ENCODE results near the gene VWDE. TPM values are rescaled to one million over a fixed set of nuclear protein-coding genes. Genes with fewer than 3 reads are reported as not detected.

VWDE gene
- total RNA-seq, 1 experiment from 2014 or later: 13.7 TPM

DNA sequence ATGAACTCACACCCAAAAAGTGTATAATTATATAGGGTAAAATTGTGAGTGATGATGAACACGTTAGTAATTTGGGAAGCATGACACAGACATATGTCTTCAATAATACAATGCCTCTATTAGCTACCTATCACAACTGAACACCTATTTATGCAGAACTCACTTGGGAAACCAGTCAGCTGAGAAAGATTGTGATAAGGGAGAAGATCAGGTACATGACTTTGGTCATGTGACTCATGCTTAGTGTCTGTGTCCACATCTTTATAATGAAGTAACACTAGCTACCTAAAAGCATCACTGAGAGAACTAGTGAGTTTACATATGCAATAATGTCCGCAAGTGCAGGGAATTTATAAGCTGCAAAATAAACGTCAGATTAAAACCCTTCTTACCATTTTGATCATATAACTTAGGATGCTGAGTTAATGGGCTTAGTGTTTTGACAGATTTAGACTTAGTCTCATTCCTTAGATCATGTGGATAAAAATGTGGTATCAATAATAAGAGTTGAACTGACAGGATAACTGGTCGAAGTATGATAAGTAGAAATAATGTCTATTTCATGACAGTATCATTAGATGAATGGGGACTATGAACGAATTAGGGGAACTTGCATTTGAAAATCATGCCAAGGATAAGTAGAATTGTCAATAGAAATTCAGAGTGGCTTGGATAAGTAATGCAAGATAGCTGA is 11.6 kb downstream of the VWDE start:
- Histone ChIP-seq H3K27me3 (ENCODE audit: insufficient read depth, low read length) (no peaks in the 10 kb centered on the region), H3K4me2 (ENCODE audit: low read length) (no peak overlapping the region), H3K36me3 (ENCODE audit: control insufficient read depth in 1 of 2, insufficient read depth in 2 of 2, low read length in 2 of 2) (0 out of 4 replicates have a peak, but pooled peaks cover 0 to 3% of the 10 kb centered on the region in 2 experiments), H3K4me1 (ENCODE audit: control insufficient read depth in 1 of 2, insufficient read depth in 2 of 2, low read length in 2 of 2) (no peaks in the 10 kb centered on the region), H3K9me3 (ENCODE audit: control insufficient read depth in 1 of 2, insufficient read depth in 1 of 2, low read depth in 1 of 2, low read length in 2 of 2) (no peaks in the 10 kb centered on the region), H3K27ac (ENCODE audit: low read depth, low read length) (no peak overlapping the region), H2AFZ (ENCODE audit: low read depth, low read length, poor library complexity, severe bottlenecking) (no peak overlapping the region), H3K4me3 (replicated peaks in 1 of 2; ENCODE audit: low read depth in 1 of 2, low read length in 2 of 2) (no peak overlapping the region), H3K79me2 (ENCODE audit: insufficient read depth, low read length) (peaks cover 33% of the 10 kb centered on the region), H4K20me1 (ENCODE audit: insufficient read depth) (no peaks in the 10 kb centered on the region), H3K9ac (ENCODE audit: low read length) (no peak overlapping the region), H3K9me2 (ENCODE audit: insufficient read depth) (no peaks in the 10 kb centered on the region)
- ChIA-PET CTCF (interaction anchor here (0.9 kb wide), 1 partner anchor 98 kb away, joined by 3 read pairs; no protein-coding TSS in a partner anchor), POLR2A (no interaction called here), RAD21 (ENCODE audit: low non-redundant PET in 1 of 2, low total read pairs in 2 of 2, uncharacterized antibody in 2 of 2, unreplicated experiment in 2 of 2) (no interaction called here)
- TF ChIP-seq EZH2phosphoT487 (IDR thresholded peaks at IDR 0.05; ENCODE audit: borderline replicate concordance) (no peak), FOSL1 (IDR thresholded peaks at IDR 0.05; ENCODE audit: low read depth) (no peak), SIN3A (IDR thresholded peaks at IDR 0.05; ENCODE audit: low read depth) (no peak), RAD21 (IDR thresholded peaks at IDR 0.05; ENCODE audit: low read depth) (no peak), EGR1 (IDR thresholded peaks at IDR 0.05; ENCODE audit: low read depth) (no peak), ZBTB33 (IDR thresholded peaks at IDR 0.05; ENCODE audit: extremely low read depth, insufficient replicate concordance, low read length) (no peak), ELF1 (IDR thresholded peaks at IDR 0.05; ENCODE audit: borderline replicate concordance, low read depth) (no peak)
- TF ChIP-seq, protein P1, sequence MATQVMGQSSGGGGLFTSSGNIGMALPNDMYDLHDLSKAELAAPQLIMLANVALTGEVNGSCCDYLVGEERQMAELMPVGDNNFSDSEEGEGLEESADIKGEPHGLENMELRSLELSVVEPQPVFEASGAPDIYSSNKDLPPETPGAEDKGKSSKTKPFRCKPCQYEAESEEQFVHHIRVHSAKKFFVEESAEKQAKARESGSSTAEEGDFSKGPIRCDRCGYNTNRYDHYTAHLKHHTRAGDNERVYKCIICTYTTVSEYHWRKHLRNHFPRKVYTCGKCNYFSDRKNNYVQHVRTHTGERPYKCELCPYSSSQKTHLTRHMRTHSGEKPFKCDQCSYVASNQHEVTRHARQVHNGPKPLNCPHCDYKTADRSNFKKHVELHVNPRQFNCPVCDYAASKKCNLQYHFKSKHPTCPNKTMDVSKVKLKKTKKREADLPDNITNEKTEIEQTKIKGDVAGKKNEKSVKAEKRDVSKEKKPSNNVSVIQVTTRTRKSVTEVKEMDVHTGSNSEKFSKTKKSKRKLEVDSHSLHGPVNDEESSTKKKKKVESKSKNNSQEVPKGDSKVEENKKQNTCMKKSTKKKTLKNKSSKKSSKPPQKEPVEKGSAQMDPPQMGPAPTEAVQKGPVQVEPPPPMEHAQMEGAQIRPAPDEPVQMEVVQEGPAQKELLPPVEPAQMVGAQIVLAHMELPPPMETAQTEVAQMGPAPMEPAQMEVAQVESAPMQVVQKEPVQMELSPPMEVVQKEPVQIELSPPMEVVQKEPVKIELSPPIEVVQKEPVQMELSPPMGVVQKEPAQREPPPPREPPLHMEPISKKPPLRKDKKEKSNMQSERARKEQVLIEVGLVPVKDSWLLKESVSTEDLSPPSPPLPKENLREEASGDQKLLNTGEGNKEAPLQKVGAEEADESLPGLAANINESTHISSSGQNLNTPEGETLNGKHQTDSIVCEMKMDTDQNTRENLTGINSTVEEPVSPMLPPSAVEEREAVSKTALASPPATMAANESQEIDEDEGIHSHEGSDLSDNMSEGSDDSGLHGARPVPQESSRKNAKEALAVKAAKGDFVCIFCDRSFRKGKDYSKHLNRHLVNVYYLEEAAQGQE (IDR thresholded peaks at IDR 0.05; ENCODE audit: low read depth): no peak
- TF ChIP-seq, protein P2, sequence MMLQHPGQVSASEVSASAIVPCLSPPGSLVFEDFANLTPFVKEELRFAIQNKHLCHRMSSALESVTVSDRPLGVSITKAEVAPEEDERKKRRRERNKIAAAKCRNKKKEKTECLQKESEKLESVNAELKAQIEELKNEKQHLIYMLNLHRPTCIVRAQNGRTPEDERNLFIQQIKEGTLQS (IDR thresholded peaks at IDR 0.05): no peak
- TF ChIP-seq, protein P3, sequence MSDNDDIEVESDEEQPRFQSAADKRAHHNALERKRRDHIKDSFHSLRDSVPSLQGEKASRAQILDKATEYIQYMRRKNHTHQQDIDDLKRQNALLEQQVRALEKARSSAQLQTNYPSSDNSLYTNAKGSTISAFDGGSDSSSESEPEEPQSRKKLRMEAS (IDR thresholded peaks at IDR 0.05): no peak
- ATAC-seq (no peak), DNase-seq (ENCODE audit: low read depth, low spot score) (no peak)
- intact Hi-C loops (cut with micrococcal nuclease): no loop called here
- no TSS peak for BruUV-seq (replicated peaks)
